ENCODE results near the gene HOMER1.

DNA sequence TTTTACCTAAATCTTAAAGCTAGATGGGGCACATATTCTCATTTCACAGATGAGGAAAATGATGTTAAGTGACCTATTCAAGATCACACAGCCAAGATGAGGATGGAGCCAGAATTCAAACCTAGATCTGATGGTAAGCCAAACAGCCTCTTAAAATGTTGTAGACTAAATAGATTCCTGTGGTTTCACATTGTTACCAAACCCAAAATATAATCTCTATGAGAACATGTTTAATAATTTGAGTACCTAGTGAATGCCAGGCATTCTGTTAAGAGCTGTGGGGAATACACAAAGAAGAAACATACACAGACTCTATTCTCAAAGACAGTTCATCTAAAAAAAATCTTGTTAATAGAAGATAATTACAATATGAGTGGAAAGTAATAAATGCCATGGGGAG lies 25.2 kb downstream of the HOMER1 start:
- TF ChIP-seq, protein P1, sequence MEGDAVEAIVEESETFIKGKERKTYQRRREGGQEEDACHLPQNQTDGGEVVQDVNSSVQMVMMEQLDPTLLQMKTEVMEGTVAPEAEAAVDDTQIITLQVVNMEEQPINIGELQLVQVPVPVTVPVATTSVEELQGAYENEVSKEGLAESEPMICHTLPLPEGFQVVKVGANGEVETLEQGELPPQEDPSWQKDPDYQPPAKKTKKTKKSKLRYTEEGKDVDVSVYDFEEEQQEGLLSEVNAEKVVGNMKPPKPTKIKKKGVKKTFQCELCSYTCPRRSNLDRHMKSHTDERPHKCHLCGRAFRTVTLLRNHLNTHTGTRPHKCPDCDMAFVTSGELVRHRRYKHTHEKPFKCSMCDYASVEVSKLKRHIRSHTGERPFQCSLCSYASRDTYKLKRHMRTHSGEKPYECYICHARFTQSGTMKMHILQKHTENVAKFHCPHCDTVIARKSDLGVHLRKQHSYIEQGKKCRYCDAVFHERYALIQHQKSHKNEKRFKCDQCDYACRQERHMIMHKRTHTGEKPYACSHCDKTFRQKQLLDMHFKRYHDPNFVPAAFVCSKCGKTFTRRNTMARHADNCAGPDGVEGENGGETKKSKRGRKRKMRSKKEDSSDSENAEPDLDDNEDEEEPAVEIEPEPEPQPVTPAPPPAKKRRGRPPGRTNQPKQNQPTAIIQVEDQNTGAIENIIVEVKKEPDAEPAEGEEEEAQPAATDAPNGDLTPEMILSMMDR (IDR thresholded peaks at IDR 0.05) = no peak
- TF ChIP-seq EP300 (IDR thresholded peaks at IDR 0.05; ENCODE audit: low read depth) = no peak

Data from transverse colon (tissue), 3 donors.